GM21723 (cell line): ENCODE measurements around the gene ADAP1.

ENCODE experiments used
- ATAC-seq: cut with Tn5 transposase; IDR thresholded peaks from one replicate; pipeline ENCODE4 v1.9.1; 2021; ENCODE audit warnings: mild to moderate bottlenecking, moderate library complexity; ENCODE audit not compliant: unreplicated experiment

The ADAP1 gene

DNA sequence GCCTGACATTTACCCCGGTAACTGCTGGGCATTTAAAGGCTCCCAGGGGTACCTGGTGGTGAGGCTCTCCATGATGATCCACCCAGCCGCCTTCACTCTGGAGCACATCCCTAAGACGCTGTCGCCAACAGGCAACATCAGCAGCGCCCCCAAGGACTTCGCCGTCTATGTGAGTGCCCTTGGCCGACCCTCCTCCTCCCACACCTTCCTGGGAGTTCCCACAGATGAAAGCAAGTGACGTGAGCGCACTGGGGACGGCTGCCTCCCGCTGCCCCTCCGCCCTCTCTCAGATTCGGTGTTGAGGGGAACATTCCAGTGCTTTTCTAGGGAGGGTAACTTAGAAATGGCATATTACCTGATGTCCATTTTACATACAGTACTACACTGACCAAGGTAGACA, 85.1 kb downstream of the ADAP1 start:
- ATAC-seq = no peak

DNA sequence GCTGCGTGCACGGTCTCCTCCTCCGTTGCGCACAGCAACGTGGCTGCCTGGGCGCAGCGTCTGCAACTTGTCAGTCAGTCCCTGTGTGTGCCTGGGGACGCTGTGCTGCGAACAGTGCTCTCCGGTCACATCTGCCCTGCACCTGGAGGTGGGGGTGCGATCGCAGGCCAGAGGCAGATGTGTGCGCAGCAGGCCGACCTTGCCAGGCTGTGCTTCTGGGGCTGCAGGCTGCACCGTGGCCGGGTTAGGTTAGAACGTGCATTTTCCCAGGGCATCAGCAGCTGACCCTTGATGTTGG, 86.3 kb downstream of the ADAP1 start:
- ATAC-seq = no peak

DNA sequence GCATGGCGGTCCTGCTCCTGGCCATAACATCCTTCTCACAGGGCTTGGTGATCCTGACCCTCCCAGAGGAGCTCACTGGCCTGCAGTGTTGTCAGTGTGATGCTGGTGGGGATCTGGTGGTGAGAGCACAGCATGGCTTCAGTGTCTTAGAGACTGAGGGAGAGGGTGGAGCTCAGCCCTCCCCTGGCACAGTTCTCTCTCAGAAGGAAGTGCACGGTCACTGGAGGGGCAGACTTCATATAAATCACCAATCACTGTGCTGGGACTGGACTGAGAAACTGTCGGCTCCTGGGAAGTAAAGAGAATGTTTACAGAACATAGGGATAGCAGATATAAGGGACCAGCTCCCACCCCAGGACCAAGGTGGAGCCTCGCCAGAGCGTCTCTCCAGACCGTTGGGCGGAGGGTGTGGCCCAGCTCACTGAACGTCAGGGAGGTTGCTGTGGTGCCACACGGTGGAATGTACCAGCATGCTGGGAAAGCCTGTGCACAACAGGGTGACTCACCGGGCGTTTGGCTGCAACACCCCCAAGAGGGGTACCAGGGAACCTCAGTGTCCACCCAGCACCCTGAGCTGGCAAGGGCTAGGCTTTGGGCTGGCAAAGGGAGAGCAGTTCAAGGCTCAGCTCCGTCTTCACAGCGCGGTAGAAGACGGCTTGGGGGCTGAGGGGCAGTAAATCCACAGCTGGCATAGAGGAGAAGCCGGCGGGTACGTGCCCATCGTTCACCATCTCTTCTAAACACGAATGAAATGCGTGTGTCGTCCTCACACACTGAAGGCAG, 86.9 kb downstream of the ADAP1 start:
- no peak for ATAC-seq

DNA sequence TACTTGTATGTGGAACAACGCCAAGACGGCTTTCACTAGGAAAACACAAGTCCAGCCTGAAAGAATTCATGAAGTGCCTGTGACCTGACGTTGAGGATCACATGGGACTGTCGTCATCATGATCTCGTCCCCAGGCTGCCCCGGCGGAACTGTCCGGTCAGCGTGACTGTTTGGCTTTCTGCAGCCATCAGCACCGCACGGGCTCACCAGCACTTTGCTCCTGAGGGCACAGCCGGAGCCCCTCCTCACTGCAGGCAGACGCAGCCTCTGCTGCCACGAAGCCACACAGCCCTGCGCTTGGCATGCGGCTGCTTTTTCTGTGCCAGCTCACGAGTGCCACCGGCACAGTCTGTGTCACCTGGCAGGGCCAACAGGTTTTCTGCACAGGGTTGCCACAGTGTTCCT, 87.5 kb downstream of the ADAP1 start:
- no peak for ATAC-seq

DNA sequence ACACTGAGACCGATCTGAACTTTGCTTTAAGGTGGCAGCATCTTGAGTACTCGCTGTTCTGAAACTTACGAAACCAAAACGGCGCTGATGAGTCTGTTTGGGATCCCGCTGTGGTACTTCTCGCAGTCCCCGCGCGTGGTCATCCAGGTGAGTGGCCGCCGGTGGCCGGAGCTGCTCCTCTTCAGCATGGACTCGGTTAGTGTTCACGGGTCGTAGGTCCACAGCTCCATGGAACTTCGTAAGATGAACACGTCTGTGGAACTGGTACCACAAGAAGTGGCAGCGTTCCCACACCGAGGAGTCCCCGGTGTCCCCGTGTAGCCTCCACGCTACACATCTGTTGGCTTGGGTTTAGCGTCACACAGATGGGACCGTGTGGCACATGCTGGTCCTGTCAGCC, 88.6 kb downstream of the ADAP1 start:
- ATAC-seq = no peak

DNA sequence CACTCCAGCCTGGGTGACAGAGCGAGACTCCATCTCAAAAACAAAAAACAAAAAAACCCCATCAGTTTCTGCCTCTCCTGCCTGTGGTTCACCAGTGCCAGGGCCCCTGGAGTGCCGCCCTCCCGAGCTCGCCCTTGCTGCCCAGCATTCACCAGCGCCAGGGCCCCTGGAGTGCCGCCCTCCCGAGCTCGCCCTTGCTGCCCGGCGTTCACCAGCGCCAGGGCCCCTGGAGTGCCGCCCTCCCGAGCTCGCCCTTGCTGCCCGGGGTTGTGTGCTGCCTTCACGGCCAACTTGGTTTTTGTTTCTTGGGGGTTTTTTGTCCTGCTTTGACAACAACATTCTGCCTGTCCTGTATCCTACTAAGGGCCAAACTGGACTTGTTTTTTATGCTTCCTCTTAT, 91.4 kb downstream of the ADAP1 start:
- ATAC-seq = no peak

DNA sequence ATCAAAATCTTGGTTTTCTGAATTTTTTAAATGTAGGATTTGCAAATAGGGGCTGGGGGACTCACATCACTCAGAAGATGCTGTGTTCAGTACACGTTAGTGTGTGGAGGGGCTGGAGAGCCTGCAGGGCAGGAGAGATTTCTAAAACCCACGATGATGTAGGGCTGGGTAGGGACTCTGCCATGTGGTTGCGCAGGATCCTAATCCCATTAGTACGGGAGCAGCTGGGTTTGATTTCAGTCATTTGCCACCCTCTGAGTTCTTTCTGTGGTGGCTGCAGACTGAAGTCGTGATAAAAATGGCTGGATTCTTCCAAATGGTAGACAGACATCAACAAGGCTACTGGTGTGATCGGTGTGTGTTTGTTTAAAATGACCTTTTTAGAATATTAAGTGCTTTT, 92.3 kb downstream of the ADAP1 start:
- no peak for ATAC-seq

DNA sequence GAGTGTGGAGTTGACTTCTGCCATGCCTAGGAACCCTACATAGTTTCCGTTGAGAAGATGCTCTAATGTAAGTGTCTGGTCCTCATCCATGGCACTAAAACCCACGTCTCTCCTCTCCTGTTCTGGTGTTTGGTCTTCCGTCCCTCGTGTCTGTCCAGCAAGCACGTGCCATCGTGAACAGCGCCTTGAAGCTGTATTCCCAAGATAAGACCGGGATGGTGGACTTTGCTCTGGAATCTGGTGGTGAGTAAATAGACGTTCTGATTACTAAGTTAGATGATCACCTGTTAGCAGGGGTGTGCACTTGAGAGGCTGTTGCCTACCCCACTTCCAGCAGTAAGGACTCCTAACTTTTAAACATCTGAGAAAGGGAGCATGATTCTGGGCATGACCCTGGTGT, 93.3 kb downstream of the ADAP1 start:
- no peak for ATAC-seq

DNA sequence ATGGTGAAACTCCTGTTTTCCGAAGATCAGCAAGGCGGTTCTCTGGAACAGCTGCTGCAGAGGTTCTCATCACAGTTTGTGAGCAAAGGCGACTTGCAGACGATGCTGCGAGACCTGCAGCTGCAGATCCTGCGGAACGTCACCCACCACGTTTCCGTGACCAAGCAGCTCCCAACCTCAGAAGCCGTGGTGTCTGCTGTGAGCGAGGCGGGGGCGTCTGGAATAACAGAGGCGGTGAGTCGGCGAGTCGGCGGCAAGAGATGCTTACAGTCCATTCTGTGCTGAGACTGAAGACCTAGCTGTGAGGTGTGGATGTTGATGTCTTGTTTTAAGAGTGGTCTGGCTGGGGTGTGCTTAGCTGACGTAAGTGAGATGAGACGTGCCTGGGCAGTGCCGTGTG, 94.3 kb downstream of the ADAP1 start:
- no peak for ATAC-seq

DNA sequence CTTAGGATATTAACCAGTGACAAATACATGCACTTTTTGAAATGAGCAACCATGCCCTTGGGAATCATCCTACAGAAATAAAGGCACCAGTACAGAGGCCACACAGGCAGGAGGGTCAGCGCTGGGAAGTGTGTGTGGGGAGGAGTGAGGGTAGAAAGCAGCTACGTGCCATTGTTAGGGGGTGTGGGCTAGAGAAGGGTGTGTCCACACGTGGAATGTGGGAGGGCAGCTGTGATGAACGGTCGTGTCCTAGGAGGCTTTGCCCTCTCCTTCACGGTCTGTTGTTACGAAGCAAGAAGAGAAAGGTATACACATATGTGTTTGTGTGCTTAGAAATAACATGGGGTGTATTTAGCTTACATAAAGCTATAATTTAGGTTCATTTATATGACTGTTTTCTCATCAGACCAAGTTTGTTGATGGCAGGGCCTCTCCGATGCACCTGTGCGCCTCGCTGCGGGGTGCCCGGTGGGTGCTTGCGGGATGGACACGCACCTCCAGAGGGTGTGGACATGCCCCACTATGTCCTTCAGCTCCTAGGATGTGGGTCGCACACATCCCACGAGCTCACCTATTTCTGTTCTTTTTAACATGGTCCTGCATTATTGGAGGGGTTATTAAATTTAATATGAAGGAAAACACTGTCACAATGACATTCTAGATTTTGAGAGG, 95.0 kb downstream of the ADAP1 start:
- ATAC-seq = no peak

DNA sequence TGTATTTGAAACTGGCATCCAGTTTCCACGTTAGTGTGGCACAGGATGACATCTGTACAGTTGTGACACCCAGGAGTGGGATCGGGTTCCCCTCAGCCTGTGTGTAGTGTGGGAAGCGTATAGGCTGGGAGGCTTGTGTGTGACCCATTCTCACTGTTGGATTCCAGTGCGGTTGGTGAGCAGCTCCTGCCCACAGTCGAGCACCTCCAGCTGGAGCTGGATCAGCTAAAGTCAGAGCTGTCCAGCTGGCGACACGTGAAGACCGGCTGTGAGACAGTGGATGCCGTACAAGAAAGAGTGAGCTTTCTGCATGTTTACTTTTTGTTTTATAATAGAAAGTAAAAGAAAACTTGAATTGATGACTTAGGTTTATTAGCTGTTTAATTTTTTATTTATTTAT, 96.8 kb downstream of the ADAP1 start:
- no peak for ATAC-seq

DNA sequence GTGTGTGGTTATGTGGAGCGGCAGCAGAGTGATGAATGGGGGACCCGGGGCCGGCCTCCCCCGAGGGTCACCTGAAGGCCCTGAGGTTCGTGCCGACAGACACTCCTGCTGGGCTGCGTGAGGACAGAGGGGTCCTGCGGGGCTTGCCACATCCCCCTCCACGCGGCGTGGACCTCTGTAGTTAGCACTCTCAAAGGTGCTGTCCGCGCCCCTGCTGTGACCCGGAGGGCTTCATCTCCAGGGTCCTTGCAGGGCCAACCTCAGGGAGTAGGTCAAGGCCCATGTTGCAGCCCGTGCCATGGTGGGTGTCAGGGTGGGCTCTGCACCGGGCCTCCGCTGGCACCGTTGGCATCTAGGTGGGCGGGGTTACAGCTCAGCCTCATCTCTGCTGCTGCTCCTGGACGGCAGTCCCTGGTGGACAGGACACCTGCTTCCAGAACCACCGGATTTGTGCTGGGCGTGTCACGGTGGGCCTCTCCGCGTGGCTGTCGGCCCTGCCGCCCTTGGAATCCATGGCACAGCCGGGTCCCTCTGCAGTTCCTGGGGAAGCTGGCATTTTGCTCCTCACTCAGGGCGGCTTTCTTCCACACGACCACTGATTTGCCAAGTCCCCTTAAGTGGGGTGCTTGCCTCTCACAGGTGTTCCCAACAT, 97.9 kb downstream of the ADAP1 start:
- no peak for ATAC-seq

DNA sequence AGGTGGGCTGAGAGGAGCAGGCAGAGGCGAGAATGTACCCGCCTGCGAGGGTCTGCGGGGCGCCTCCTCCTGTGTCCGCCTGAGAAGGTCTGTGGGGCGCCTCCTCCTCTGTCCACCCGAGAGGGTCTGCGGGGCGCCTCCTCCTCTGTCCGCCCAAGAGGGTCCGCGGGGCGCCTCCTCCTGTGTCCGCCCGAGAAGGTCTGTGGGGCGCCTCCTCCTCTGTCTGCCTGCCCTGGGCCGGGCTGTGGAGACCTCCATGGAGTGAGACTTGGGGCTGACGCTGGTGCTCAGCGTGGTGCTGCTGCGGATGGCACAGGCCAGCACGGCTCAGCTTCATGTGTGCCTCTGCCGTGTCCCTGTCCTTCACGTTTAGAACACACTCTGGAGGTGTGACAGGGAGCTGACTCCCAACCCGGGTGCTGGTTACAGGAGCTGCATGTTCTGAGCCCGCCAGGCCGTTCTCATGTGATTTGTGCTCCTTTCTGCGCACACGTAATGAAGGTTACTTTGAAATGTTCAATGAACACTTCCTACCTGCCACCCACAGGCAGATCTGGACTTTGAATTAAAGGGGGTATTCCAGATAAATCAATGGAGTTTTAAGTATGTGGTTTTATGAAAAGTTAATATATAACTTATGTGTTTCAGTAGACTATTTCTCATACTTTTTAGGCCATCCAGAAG, 98.7 kb downstream of the ADAP1 start:
- no peak for ATAC-seq

DNA sequence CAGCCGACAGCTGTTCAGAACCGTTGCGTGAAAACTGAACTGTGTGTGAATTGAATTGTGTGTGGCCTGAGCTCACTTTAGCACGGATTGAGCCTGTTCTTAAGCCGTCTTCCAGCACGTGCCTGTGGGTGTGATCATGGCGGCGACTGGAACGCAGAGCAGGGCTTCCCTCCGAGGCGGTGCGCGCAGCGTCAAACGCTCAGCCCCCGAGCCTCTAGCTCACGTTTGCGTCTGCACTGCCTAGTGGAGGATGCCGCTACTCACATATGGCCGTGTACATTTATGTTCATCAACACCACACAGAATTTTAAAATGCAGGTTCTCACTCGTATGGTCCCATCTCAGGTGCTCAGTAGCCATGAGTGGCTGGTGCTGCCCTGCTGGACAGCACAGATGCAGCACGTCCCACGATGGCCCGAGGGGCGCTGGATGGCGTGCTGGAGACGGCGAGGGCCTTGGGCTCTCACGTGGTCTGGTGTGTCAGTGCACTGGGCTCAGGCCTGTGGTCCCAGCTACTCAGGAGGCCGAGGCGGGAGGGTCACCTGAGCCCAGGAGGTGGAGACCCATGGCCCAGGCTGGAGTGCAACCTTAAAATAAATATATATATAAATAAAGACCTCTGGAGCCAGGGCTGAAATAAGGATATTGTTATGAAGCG, 100.2 kb downstream of the ADAP1 start:
- ATAC-seq = no peak

DNA sequence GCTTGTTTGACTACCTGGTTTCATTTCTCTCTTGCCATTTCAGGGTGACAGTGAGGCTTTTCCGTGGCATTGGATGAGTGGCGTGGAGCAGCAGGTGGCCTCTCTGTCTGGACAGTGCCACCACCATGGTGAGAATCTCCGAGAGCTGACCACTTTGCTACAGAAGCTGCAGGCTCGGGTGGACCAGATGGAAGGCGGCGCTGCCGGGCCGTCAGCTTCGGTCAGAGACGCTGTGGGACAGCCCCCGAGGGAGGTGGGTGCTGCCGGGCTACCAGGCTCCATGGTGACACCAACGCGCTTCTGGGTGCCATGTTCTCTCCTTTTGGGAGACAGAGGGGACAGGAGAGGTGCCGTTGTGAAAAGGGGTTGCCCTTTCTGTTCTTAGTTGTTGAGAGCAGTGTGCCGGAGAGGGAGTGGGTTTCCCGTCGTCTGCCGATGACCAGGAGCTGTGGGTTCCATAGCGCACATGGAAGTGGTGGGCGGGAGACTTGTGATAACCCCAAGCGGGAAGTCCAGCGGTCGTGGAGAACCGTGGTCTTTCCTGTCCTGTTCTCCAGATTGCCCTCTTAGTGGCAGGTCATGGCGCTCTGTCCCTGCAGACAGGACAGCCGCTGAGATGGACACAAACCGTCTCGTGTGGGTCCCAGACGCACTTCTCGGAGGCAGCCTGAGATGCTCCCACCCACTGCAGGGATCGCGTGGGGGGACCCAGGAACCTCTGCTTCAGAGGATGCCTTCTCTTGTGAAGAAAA, 100.9 kb downstream of the ADAP1 start:
- no peak for ATAC-seq

DNA sequence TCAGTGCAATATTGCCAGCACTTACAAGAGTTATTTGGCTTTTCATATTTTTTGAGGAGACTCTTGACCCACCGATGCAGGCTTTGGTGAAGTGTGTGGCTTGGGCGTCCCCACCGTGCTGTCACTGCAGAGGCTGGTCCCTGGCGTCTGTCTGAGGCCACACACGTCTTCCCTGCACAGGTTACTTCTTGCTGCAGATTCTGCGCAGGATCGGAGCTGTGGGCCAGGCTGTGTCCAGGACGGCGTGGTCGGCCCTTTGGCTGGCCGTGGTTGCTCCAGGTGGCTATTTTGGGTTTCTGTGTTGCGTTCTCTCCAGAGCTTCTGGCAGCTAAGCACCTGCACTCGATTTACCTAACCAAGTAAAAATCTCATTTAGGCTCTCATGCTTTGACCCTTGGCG, 103.3 kb downstream of the ADAP1 start:
- ATAC-seq = no peak

DNA sequence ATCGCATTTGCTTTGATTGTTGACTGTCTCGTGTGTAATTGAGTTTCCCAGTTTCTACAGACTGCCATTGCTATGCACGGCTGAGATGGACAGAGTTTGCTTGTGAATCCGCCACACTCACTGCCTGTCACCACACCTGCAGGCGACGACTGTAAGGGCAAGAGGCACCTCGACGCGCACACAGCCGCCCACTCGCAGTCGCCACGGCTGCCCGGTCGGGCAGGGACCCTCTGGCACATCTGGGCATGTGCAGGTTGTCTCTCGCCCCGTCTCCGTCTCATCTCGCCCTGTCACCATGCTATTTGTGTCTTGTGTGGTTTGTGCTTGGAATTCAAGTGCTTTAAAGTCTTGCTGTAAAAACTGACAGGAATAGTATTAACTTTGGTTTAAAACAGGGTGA, 104.7 kb downstream of the ADAP1 start:
- no peak for ATAC-seq

DNA sequence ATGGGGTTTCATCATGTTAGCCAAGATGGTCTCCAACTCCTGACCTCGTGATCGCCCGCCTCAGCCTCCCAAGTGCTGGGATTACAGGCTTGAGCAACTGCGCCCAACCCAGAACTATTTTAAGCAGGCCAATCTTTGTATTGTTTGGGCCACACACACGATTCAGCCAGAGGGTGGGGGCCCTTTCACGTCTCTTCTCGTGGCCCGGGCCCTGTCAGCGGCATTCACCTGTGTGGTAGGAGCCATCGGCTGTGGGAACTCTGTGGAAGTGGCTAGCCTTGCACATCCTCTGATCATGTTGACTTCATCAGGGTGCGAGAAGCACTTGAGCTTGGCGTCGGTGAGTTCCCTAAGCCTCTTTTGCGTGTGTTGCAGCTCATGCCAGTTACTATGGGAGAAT, 105.3 kb downstream of the ADAP1 start:
- ATAC-seq = no peak
